SJCRH30 (cell line): ENCODE data around the gene LINGO1. TPM values are rescaled to one million over a fixed set of nuclear protein-coding genes. Genes with fewer than 3 reads are reported as not detected.

Source experiments
- total RNA-seq: library from RNA; depleted of rRNA; stranded (reverse); fragments of >200 nt; shearing (Covaris generic); gene quantifications from 2 replicates; pipeline ENCODE4 v1.2.3, GENCODE V29; 2014; rRNA removed

Gene LINGO1
- total RNA-seq, 1 experiment from 2014 or later = 0.26 TPM

Other genes with a start within 250 kb of the LINGO1 start
- gene PEAK1, start 212.8 kb downstream of the LINGO1 start, total RNA-seq = 16.1 and 16.3 TPM in 2 replicates
- gene HMG20A, start 212.0 kb downstream of the LINGO1 start, total RNA-seq = 42.8 and 50.0 TPM in 2 replicates